SK-N-SH treated with all-trans-retinoic acid at 6 μM for 48 hours (cell line): ENCODE measurements around the gene TEAD3.
A peak's percentile ranks its signal among the peaks of the same experiment; 100 is the strongest.

Source experiments
- ATAC-seq: fragments of 200-7000 bp; cut with Tn5 transposase; 3 replicates; pipeline ENCODE4 v1.9.1; 2020; ENCODE audit warnings: mild to moderate bottlenecking, moderate library complexity
- ARNTL ChIP-seq: fragments of 450-650 bp; formaldehyde crosslinking; IDR thresholded peaks from 2 replicates; pipeline ENCODE4 v1.5.0; 2020; ENCODE audit warnings: low read depth, mild to moderate bottlenecking, moderate library complexity, borderline replicate concordance
- BACH2 ChIP-seq: fragments of 250-450 bp; sonication (Bioruptor Pico); IDR thresholded peaks from 2 replicates; pipeline ENCODE4 v1.9.0; 2021; ENCODE audit warnings: mild to moderate bottlenecking, borderline replicate concordance
- CREB5 ChIP-seq: fragments of 250-450 bp; sonication (Bioruptor Pico); IDR thresholded peaks from 2 replicates; pipeline ENCODE4 v1.5.1; 2020; ENCODE audit warnings: low read depth, mild to moderate bottlenecking, moderate library complexity
- CSDC2 ChIP-seq: fragments of 250-450 bp; sonication (Bioruptor Pico); IDR thresholded peaks from 2 replicates; pipeline ENCODE4 v1.5.0; 2020; ENCODE audit warnings: mild to moderate bottlenecking, moderate library complexity
- CSRNP3 ChIP-seq: fragments of 250-450 bp; sonication (Bioruptor Pico); IDR thresholded peaks from 2 replicates; pipeline ENCODE4 v1.5.1; 2021; ENCODE audit warnings: mild to moderate bottlenecking, moderate library complexity
- ESRRG ChIP-seq: fragments of 250-450 bp; sonication (Bioruptor Pico); IDR thresholded peaks from 2 replicates; pipeline ENCODE4 v1.6.1; 2021; ENCODE audit warnings: mild to moderate bottlenecking
- GLIS3 ChIP-seq: fragments of 250-450 bp; sonication (Bioruptor Pico); IDR thresholded peaks from 2 replicates; pipeline ENCODE4 v1.5.0; 2020; ENCODE audit warnings: mild to moderate bottlenecking, moderate library complexity
- OSR1 ChIP-seq: fragments of 250-450 bp; sonication (Bioruptor Pico); IDR thresholded peaks from 2 replicates; pipeline ENCODE4 v1.8.0; 2022; ENCODE audit warnings: moderate library complexity, mild to moderate bottlenecking, inconsistent platforms
- PATZ1 ChIP-seq: fragments of 250-450 bp; sonication (Bioruptor Pico); IDR thresholded peaks from 2 replicates; pipeline ENCODE4 v1.8.0; 2020; ENCODE audit warnings: mild to moderate bottlenecking, moderate library complexity, borderline replicate concordance
- POU6F1 ChIP-seq: fragments of 250-450 bp; sonication (Bioruptor Pico); IDR thresholded peaks from 2 replicates; pipeline ENCODE4 v1.8.0; 2021; ENCODE audit warnings: low read depth, mild to moderate bottlenecking, moderate library complexity, borderline replicate concordance
- PPARA ChIP-seq: fragments of 250-450 bp; sonication (Bioruptor Pico); IDR thresholded peaks from 2 replicates; pipeline ENCODE4 v1.5.0; 2020; ENCODE audit warnings: mild to moderate bottlenecking, borderline replicate concordance
- RARB ChIP-seq: fragments of 250-450 bp; sonication (Bioruptor Pico); IDR thresholded peaks from 2 replicates; pipeline ENCODE4 v1.8.0; 2021; ENCODE audit warnings: mild to moderate bottlenecking, moderate library complexity
- SNAI2 ChIP-seq: fragments of 250-450 bp; sonication (Bioruptor Pico); IDR thresholded peaks from 2 replicates; pipeline ENCODE4 v1.5.0; 2020; ENCODE audit warnings: mild to moderate bottlenecking, moderate library complexity
- TCF4 ChIP-seq: fragments of 250-450 bp; sonication (Bioruptor Pico); IDR thresholded peaks from 2 replicates; pipeline ENCODE4 v1.8.0; 2021; ENCODE audit warnings: mild to moderate bottlenecking, moderate library complexity, borderline replicate concordance
- TOX ChIP-seq: fragments of 250-450 bp; sonication (Bioruptor Pico); IDR thresholded peaks from 2 replicates; pipeline ENCODE4 v1.8.0; 2021; ENCODE audit warnings: mild to moderate bottlenecking, moderate library complexity, borderline replicate concordance
- TSHZ2 ChIP-seq: fragments of 250-450 bp; sonication (Bioruptor Pico); IDR thresholded peaks from 2 replicates; pipeline ENCODE4 v1.5.0; 2020; ENCODE audit warnings: mild to moderate bottlenecking, moderate library complexity
- ZC3H10 ChIP-seq: fragments of 250-450 bp; sonication (Bioruptor Pico); IDR thresholded peaks from 2 replicates; pipeline ENCODE4 v1.5.1; 2021; ENCODE audit warnings: mild to moderate bottlenecking, moderate library complexity
- ZFP3 ChIP-seq: fragments of 250-450 bp; sonication (Bioruptor Pico); IDR thresholded peaks from 2 replicates; pipeline ENCODE4 v1.5.0; 2020; ENCODE audit warnings: mild to moderate bottlenecking, moderate library complexity
- ZFP30 ChIP-seq: fragments of 450-650 bp; formaldehyde crosslinking; IDR thresholded peaks from 2 replicates; pipeline ENCODE4 v1.5.0; 2022; ENCODE audit warnings: mild to moderate bottlenecking, moderate library complexity
- ZNF565 ChIP-seq: fragments of 450-650 bp; formaldehyde crosslinking; conservative IDR thresholded peaks from 2 replicates; pipeline ENCODE4 v1.5.0; 2020; ENCODE audit warnings: low read depth, mild to moderate bottlenecking, moderate library complexity
- ZNF70 ChIP-seq: fragments of 450-650 bp; formaldehyde crosslinking; IDR thresholded peaks from 2 replicates; pipeline ENCODE4 v1.5.0; 2020; ENCODE audit warnings: mild to moderate bottlenecking, moderate library complexity
- ZNF8 ChIP-seq: fragments of 450-650 bp; formaldehyde crosslinking; IDR thresholded peaks from 2 replicates; pipeline ENCODE4 v1.5.0; 2020; ENCODE audit warnings: mild to moderate bottlenecking, moderate library complexity

Gene TEAD3

GRCh38 chr6:35498422-35499067 lies 1.7 kb upstream of the TEAD3 start (continued):
- no peak for TF ChIP-seq POU6F1 (CRISPR knock-in tag)
- no peak for TF ChIP-seq ZC3H10 (CRISPR knock-in tag)
- TF ChIP-seq ZNF8: no peak
- TF ChIP-seq ZNF70 (CRISPR knock-in tag): no peak
- TF ChIP-seq OSR1 (CRISPR knock-in tag): no peak
- no peak for TF ChIP-seq TCF4 (CRISPR knock-in tag)

- peak; percentile 30; the same call in 2 of the 3 replicates for ATAC-seq
- peak; percentile 33; the same call in 1 of the 2 replicates for TF ChIP-seq ZNF70 (CRISPR knock-in tag)
- no peak for TF ChIP-seq BACH2 (CRISPR knock-in tag)
- TF ChIP-seq ARNTL (CRISPR knock-in tag): no peak
- TF ChIP-seq CSDC2 (CRISPR knock-in tag): 0 out of 2 replicates have a peak, but pooled peaks have one; percentile 23
- peak; percentile 44; the same call in 1 of the 2 replicates for TF ChIP-seq TCF4 (CRISPR knock-in tag)
Measured at GRCh38 chr6:35497571-35498421, 917 bp upstream of the TEAD3 start.

- peak; percentile 69 for ATAC-seq
Measured at GRCh38 chr6:35496036-35496840, 641 bp downstream of the TEAD3 start.

GRCh38 chr6:35495258-35496035 lies 1.4 kb downstream of the TEAD3 start:
- TF ChIP-seq CSRNP3 (no peak), TOX (CRISPR knock-in tag) (no peak), RARB (no peak), ZFP30 (CRISPR knock-in tag) (no peak), ZNF8 (no peak), BACH2 (CRISPR knock-in tag) (no peak), ZC3H10 (CRISPR knock-in tag) (no peak), TSHZ2 (CRISPR knock-in tag) (no peak), CREB5 (CRISPR knock-in tag) (no peak), ZFP3 (CRISPR knock-in tag) (no peak), SNAI2 (CRISPR knock-in tag) (no peak), ARNTL (CRISPR knock-in tag) (no peak), PPARA (CRISPR knock-in tag) (no peak), GLIS3 (CRISPR knock-in tag) (no peak), ZNF565 (CRISPR knock-in tag) (no peak), ZNF70 (CRISPR knock-in tag) (no peak)
- no peak; the same call in 2 of the 3 replicates for ATAC-seq

More at GRCh38 chr6:35496036-35496840, 641 bp downstream of the TEAD3 start:
- no peak for TF ChIP-seq ESRRG (CRISPR knock-in tag)
- TF ChIP-seq PATZ1 (CRISPR knock-in tag): peak; percentile 48; the same call in 1 of the 2 replicates
